ENCODE measurements around the gene GPRASP2. TPM values are rescaled to one million over a fixed set of nuclear protein-coding genes. Genes with fewer than 3 reads are reported as not detected.
A peak's percentile ranks its signal among the peaks of the same experiment; 100 is the strongest.

GPRASP2 gene
- total and polyA plus RNA-seq, 9 of the 15 experiments (the other 6 are each of a cell fraction or from before 2014, with no cell fraction given) = 1.2 to 3.3 (median 2.1) TPM

DNA sequence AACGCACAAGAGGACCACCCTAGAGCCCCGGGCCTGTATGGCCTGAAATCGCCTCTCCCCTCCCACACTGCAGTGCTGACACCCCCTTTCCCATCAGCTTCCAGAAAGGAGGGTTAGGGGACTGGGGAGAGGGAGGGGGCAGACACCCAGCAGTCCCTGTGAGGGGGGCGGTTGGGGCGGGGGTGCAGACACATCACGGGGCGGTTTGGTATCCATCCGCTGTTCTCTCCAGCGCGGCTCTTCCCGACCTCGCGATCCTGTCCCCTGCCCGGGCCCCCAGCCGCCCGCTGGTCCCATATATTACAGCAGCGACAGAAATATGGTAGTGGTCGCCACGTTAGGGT, 404 bp upstream of the GPRASP2 start (continued):
- no peak for TF ChIP-seq ZZZ3 (IDR thresholded peaks at IDR 0.05)
- no peak for TF ChIP-seq TAF15 (IDR thresholded peaks at IDR 0.05; ENCODE audit: low read depth, low read length)
- no peak for TF ChIP-seq BRD9 (IDR thresholded peaks at IDR 0.05; ENCODE audit: low read depth, partially characterized antibody)
- TF ChIP-seq ZNF121 (CRISPR knock-in tag; conservative IDR thresholded peaks at IDR 0.05) = no peak

DNA sequence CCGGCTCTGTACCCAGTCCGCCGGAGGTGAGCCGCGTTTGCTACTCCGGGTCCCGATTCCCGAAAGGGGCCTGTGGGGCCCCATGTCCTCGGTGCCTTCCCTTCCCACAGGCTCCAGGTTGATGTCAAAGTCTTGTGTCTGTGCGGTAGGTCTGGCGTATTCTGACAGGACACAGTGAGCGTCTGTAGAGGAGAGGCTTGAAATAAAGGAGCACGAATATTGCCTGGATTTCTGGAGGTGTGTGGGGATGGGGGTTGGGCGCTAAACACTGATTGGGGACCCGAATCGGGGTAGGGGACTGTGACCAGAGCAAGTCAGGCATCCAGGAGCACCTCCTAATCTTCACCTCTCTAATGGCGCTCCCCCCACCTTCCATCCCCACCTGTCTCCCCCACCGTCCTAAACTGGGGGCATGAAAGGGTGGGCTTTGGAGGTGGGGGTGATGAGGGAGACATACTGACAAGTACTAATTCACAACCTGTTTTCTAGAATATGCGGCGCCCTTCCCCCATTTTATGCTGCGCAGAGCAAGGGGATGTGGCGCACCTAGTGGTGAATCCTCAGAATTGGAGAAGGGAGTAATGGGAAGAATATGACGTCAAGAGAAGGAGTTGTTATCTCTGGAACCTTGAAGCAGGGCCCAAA, 855 bp downstream of the GPRASP2 start:
- peak; percentile 85 for ATAC-seq
- ChIA-PET CTCF (ENCODE audit: low intra/inter-chr PET ratio) (no interaction called here), POLR2A (no interaction called here)
- peak; percentile 26 to 55 (median 36) for DNase-seq (ENCODE audit: extremely low read depth in 1 of 4, low spot score in 3 of 4)
- Histone ChIP-seq H3K27me3 (ENCODE audit: control insufficient read depth in 2 of 2, insufficient read depth in 2 of 2, low read length in 2 of 2) (0 out of 5 replicates have a peak, but pooled peaks cover 0 to 4% of the 10 kb centered on the region in 2 experiments), H3K79me2 (ENCODE audit: control insufficient read depth, insufficient read depth, low read length) (no peaks in the 10 kb centered on the region), H3K9me3 (replicated peaks; ENCODE audit: control insufficient read depth, insufficient read depth, low read depth, low read length) (no peaks in the 10 kb centered on the region), H3K27ac (ENCODE audit: extremely low read depth, low read depth, low read length) (no peak overlapping the region; the same call in 2 of the 3 replicates), H3K9me1 (ENCODE audit: control insufficient read depth, insufficient read depth, low read length) (no peaks in the 10 kb centered on the region), H3K4me2 (ENCODE audit: insufficient read depth, low read length) (peak overlapping the region; percentile 76), H4K20me1 (replicated peaks; ENCODE audit: control insufficient read depth, insufficient read depth, low read length) (no peaks in the 10 kb centered on the region), H3K4me1 (replicated peaks in 1 of 2; ENCODE audit: control insufficient read depth in 2 of 2, insufficient read depth in 2 of 2, low read length in 2 of 2) (peaks cover 3 to 14% of the 10 kb centered on the region in 2 experiments; a peak in 4 of 5 replicates), H3K9ac (ENCODE audit: insufficient read depth in 1 of 2, low read depth in 2 of 2, low read length in 2 of 2) (peak overlapping the region; percentile 63 to 87), H3K4me3 (peak overlapping the region; percentile 51), H2AFZ (ENCODE audit: low read depth, low read length) (peak overlapping the region; percentile 85), H3K36me3 (ENCODE audit: control insufficient read depth, insufficient read depth, low read length) (no peaks in the 10 kb centered on the region)
- in situ Hi-C loops (cut with MboI) (no loop called here), intact Hi-C loops (cut with micrococcal nuclease) (loop anchor here (10.0 kb wide), 3 partner anchors 118 to 152 kb away; partner anchors contain the start of gene ARMCX5)
- WGBS (ENCODE audit: insufficient coverage, low coverage, missing lambda C conversion rate) = 2% methylated on average over 11 of the region's 23 CpGs
- no TSS peak for BruUV-seq (replicated peaks)
- peak; percentile 85 for FAIRE-seq
- TF ChIP-seq CREM (IDR thresholded peaks at IDR 0.05; ENCODE audit: low read depth) (peak; percentile 73), ATF7 (IDR thresholded peaks at IDR 0.05) (peak; percentile 83; the same call in 1 of the 2 replicates), NELFE (IDR thresholded peaks at IDR 0.05; ENCODE audit: insufficient read depth, insufficient read length) (no peak), ZEB2 (IDR thresholded peaks at IDR 0.05) (no peak), ATF1 (CRISPR knock-in tag; IDR thresholded peaks at IDR 0.05) (no peak), ATF1 (tag; IDR thresholded peaks at IDR 0.05) (peak; percentile 81), KAT7 (CRISPR knock-in tag; IDR thresholded peaks at IDR 0.05; ENCODE audit: borderline replicate concordance) (no peak), BACH1 (tag; IDR thresholded peaks at IDR 0.05) (no peak), PHF8 (IDR thresholded peaks at IDR 0.05; ENCODE audit: borderline replicate concordance, low read length) (0 out of 2 replicates have a peak, but pooled peaks have one; percentile 2), PCBP2 (IDR thresholded peaks at IDR 0.05; ENCODE audit: low read depth, low read length, poor library complexity, severe bottlenecking) (no peak), MAFK (IDR thresholded peaks at IDR 0.05; ENCODE audit: low read length) (no peak), ASH1L (IDR thresholded peaks at IDR 0.05; ENCODE audit: borderline replicate concordance, low read depth, partially characterized antibody) (no peak), ZNF707 (CRISPR knock-in tag; conservative IDR thresholded peaks at IDR 0.05) (no peak)
- TF ChIP-seq, protein P1, sequence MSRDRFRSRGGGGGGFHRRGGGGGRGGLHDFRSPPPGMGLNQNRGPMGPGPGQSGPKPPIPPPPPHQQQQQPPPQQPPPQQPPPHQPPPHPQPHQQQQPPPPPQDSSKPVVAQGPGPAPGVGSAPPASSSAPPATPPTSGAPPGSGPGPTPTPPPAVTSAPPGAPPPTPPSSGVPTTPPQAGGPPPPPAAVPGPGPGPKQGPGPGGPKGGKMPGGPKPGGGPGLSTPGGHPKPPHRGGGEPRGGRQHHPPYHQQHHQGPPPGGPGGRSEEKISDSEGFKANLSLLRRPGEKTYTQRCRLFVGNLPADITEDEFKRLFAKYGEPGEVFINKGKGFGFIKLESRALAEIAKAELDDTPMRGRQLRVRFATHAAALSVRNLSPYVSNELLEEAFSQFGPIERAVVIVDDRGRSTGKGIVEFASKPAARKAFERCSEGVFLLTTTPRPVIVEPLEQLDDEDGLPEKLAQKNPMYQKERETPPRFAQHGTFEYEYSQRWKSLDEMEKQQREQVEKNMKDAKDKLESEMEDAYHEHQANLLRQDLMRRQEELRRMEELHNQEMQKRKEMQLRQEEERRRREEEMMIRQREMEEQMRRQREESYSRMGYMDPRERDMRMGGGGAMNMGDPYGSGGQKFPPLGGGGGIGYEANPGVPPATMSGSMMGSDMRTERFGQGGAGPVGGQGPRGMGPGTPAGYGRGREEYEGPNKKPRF (IDR thresholded peaks at IDR 0.05; ENCODE audit: low read depth, low read length) = no peak
- TF ChIP-seq, protein P2, sequence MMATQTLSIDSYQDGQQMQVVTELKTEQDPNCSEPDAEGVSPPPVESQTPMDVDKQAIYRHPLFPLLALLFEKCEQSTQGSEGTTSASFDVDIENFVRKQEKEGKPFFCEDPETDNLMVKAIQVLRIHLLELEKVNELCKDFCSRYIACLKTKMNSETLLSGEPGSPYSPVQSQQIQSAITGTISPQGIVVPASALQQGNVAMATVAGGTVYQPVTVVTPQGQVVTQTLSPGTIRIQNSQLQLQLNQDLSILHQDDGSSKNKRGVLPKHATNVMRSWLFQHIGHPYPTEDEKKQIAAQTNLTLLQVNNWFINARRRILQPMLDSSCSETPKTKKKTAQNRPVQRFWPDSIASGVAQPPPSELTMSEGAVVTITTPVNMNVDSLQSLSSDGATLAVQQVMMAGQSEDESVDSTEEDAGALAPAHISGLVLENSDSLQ (IDR thresholded peaks at IDR 0.05) = no peak
